ENCODE results near the gene RIMS4.

RIMS4 gene

GRCh38 chr20:44832724-44833123 lies 22.4 kb upstream of the RIMS4 start:
- H3K79me2 ChIP-seq (ENCODE audit: insufficient read depth, low read depth) = no peaks in the 10 kb centered on the region
- H3K4me3 ChIP-seq (IDR thresholded peaks at IDR 0.05; ENCODE audit: insufficient read depth, low read depth, low read length) = no peak overlapping the region
- no peaks in the 10 kb centered on the region for H3K27me3 ChIP-seq (ENCODE audit: insufficient read depth, low read depth)
- no peak overlapping the region for H3K4me2 ChIP-seq
- H3K4me1 ChIP-seq (ENCODE audit: low read depth, poor library complexity, severe bottlenecking) = no peaks in the 10 kb centered on the region
- no peak for TF ChIP-seq CTCF (conservative IDR thresholded peaks at IDR 0.05; ENCODE audit: low read depth, low read length)
- no peaks in the 10 kb centered on the region for H4K20me1 ChIP-seq (ENCODE audit: insufficient read depth)
- H3K9ac ChIP-seq = no peak overlapping the region
- H3K27ac ChIP-seq = no peak overlapping the region
- no peak overlapping the region for H2AFZ ChIP-seq (ENCODE audit: low read depth)
- H3K36me3 ChIP-seq (ENCODE audit: insufficient read depth) = no peaks in the 10 kb centered on the region

GRCh38 chr20:44830995-44831394 lies 20.6 kb upstream of the RIMS4 start:
- H3K9ac ChIP-seq = no peak overlapping the region
- no peak overlapping the region for H3K4me3 ChIP-seq (IDR thresholded peaks at IDR 0.05; ENCODE audit: insufficient read depth, low read depth, low read length)
- H4K20me1 ChIP-seq (ENCODE audit: insufficient read depth) = no peaks in the 10 kb centered on the region
- no peak overlapping the region for H3K4me2 ChIP-seq
- H2AFZ ChIP-seq (ENCODE audit: low read depth) = no peak overlapping the region
- H3K79me2 ChIP-seq (ENCODE audit: insufficient read depth, low read depth) = no peaks in the 10 kb centered on the region
- TF ChIP-seq CTCF (conservative IDR thresholded peaks at IDR 0.05; ENCODE audit: low read depth, low read length) = no peak
- H3K27me3 ChIP-seq (ENCODE audit: insufficient read depth, low read depth) = no peaks in the 10 kb centered on the region
- no peaks in the 10 kb centered on the region for H3K36me3 ChIP-seq (ENCODE audit: insufficient read depth)
- H3K4me1 ChIP-seq (ENCODE audit: low read depth, poor library complexity, severe bottlenecking) = no peaks in the 10 kb centered on the region
- no peak overlapping the region for H3K27ac ChIP-seq

GRCh38 chr20:44830523-44830922 lies 20.2 kb upstream of the RIMS4 start:
- Histone ChIP-seq H3K36me3 (ENCODE audit: insufficient read depth) (no peaks in the 10 kb centered on the region), H3K27me3 (ENCODE audit: insufficient read depth, low read depth) (no peaks in the 10 kb centered on the region), H3K27ac (no peak overlapping the region), H3K4me1 (ENCODE audit: low read depth, poor library complexity, severe bottlenecking) (no peaks in the 10 kb centered on the region), H3K79me2 (ENCODE audit: insufficient read depth, low read depth) (no peaks in the 10 kb centered on the region), H2AFZ (ENCODE audit: low read depth) (no peak overlapping the region), H3K4me3 (IDR thresholded peaks at IDR 0.05; ENCODE audit: insufficient read depth, low read depth, low read length) (no peak overlapping the region), H3K4me2 (no peak overlapping the region), H4K20me1 (ENCODE audit: insufficient read depth) (no peaks in the 10 kb centered on the region), H3K9ac (no peak overlapping the region)
- TF ChIP-seq CTCF (conservative IDR thresholded peaks at IDR 0.05; ENCODE audit: low read depth, low read length) = no peak

- Histone ChIP-seq H4K20me1 (ENCODE audit: insufficient read depth) (no peaks in the 10 kb centered on the region), H2AFZ (ENCODE audit: low read depth) (no peak overlapping the region), H3K4me3 (IDR thresholded peaks at IDR 0.05; ENCODE audit: insufficient read depth, low read depth, low read length) (no peak overlapping the region), H3K4me1 (ENCODE audit: low read depth, poor library complexity, severe bottlenecking) (no peaks in the 10 kb centered on the region), H3K79me2 (ENCODE audit: insufficient read depth, low read depth) (no peaks in the 10 kb centered on the region), H3K27ac (no peak overlapping the region), H3K4me2 (no peak overlapping the region), H3K36me3 (ENCODE audit: insufficient read depth) (no peaks in the 10 kb centered on the region), H3K27me3 (ENCODE audit: insufficient read depth, low read depth) (no peaks in the 10 kb centered on the region), H3K9ac (no peak overlapping the region)
- TF ChIP-seq CTCF (conservative IDR thresholded peaks at IDR 0.05; ENCODE audit: low read depth, low read length) = no peak
Measured at GRCh38 chr20:44829688-44830087, 19.3 kb upstream of the RIMS4 start.

GRCh38 chr20:44828640-44829039 lies 18.3 kb upstream of the RIMS4 start:
- Histone ChIP-seq H3K27me3 (ENCODE audit: insufficient read depth, low read depth) (no peaks in the 10 kb centered on the region), H3K27ac (no peak overlapping the region), H2AFZ (ENCODE audit: low read depth) (no peak overlapping the region), H3K9ac (no peak overlapping the region), H3K79me2 (ENCODE audit: insufficient read depth, low read depth) (no peaks in the 10 kb centered on the region), H3K4me2 (no peak overlapping the region), H3K4me1 (ENCODE audit: low read depth, poor library complexity, severe bottlenecking) (no peaks in the 10 kb centered on the region), H4K20me1 (ENCODE audit: insufficient read depth) (no peaks in the 10 kb centered on the region), H3K4me3 (IDR thresholded peaks at IDR 0.05; ENCODE audit: insufficient read depth, low read depth, low read length) (no peak overlapping the region), H3K36me3 (ENCODE audit: insufficient read depth) (no peaks in the 10 kb centered on the region)
- no peak for TF ChIP-seq CTCF (conservative IDR thresholded peaks at IDR 0.05; ENCODE audit: low read depth, low read length)
